Skeletal muscle satellite cell (primary cell): ENCODE data around the gene WSB1.

ENCODE experiments used
- H3K27me3 ChIP-seq: 2 replicates; pipeline ENCODE4 v1.7.0; 2013; ENCODE audit warnings: low read length; ENCODE audit not compliant: control insufficient read depth, insufficient read depth
- H3K36me3 ChIP-seq: 2 replicates; pipeline ENCODE4 v1.7.0; 2013; ENCODE audit warnings: mild to moderate bottlenecking, control low read depth, low read length; ENCODE audit not compliant: insufficient read depth
- H3K4me1 ChIP-seq: 2 replicates; pipeline ENCODE4 v1.7.0; 2013; ENCODE audit warnings: low read length; ENCODE audit not compliant: control insufficient read depth, insufficient read depth
- H3K4me2 ChIP-seq: 2 replicates; pipeline ENCODE4 v1.7.0; 2013; ENCODE audit warnings: mild to moderate bottlenecking, low read length
- H3K4me3 ChIP-seq: 2 replicates; pipeline ENCODE4 v1.7.0; 2013; ENCODE audit warnings: low read length
- H3K9ac ChIP-seq: 2 replicates; pipeline ENCODE4 v1.7.0; 2013; ENCODE audit warnings: mild to moderate bottlenecking, low read depth, low read length, moderate library complexity
- H3K9me3 ChIP-seq: replicated peaks from 2 replicates; pipeline ENCODE4 v1.7.0; 2013; ENCODE audit warnings: mild to moderate bottlenecking, control low read depth, low read length

WSB1 gene

GRCh38 chr17:27282054-27282551, 11.8 kb upstream of the WSB1 start:
- Histone ChIP-seq H3K36me3 (no peaks in the 10 kb centered on the region), H3K4me1 (no peaks in the 10 kb centered on the region), H3K9ac (no peak overlapping the region), H3K9me3 (no peaks in the 10 kb centered on the region), H3K4me3 (no peak overlapping the region), H3K4me2 (no peak overlapping the region), H3K27me3 (peaks cover 15% of the 10 kb centered on the region)

GRCh38 chr17:27283060-27283459, 10.9 kb upstream of the WSB1 start:
- Histone ChIP-seq H3K36me3 (no peaks in the 10 kb centered on the region), H3K9ac (no peak overlapping the region), H3K4me3 (no peak overlapping the region), H3K9me3 (no peaks in the 10 kb centered on the region), H3K4me2 (no peak overlapping the region), H3K27me3 (peaks cover 16% of the 10 kb centered on the region), H3K4me1 (no peaks in the 10 kb centered on the region)

DNA sequence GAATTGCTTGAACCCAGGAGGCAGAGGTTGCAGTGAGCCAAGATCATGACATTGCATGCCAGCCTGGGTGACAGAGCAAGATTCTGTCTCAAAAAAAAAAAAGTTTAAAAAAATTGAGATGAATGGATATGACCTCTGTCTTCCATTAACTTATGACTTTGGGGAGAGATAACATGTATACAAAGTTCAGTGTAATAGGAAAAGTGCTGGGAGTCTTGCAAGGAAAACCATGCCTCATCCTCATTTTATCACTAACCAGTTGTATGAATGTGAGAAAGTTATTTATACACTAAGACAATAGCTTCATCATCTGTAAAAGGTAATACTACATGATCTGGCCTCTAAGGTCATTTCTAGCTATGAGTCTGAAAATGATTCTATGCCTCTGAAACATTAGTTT, 10.2 kb upstream of the WSB1 start:
- no peaks in the 10 kb centered on the region for H3K4me1 ChIP-seq
- no peak overlapping the region for H3K4me3 ChIP-seq
- no peaks in the 10 kb centered on the region for H3K36me3 ChIP-seq
- H3K9me3 ChIP-seq: no peaks in the 10 kb centered on the region
- H3K9ac ChIP-seq: no peak overlapping the region
- H3K4me2 ChIP-seq: no peak overlapping the region
- H3K27me3 ChIP-seq: peaks cover 18% of the 10 kb centered on the region

DNA sequence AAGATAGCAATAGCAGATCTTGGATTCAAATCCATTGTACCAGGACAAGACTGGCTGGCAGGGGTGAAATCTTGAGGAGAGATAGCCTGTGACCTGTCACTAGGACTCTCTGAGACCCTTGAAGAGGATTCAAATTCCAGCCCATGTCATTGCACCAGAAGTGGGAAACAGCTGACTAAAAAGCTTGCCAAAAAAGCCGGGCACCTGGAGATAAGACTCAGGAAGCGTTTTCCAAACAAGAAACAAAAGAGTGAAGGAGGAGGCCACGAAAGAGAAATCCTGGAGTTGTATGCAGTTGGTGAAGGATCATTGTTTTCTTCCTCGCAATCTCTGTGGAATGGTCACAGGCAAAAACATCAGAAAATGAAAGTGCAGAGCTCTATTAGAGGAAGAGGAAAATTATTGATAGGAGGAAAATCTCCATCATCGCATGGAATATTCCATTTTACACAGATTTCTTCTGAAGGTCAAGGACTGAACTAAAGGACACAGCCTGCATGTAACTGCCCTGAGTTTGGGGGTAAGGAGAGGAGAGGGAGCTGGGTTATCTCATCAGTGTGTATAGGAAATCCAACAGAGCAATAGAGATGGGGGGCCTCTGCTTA, 9.0 kb upstream of the WSB1 start:
- Histone ChIP-seq H3K4me1 (no peaks in the 10 kb centered on the region), H3K4me3 (no peak overlapping the region), H3K36me3 (no peaks in the 10 kb centered on the region), H3K27me3 (peaks cover 18% of the 10 kb centered on the region), H3K9ac (no peak overlapping the region), H3K4me2 (no peak overlapping the region), H3K9me3 (no peaks in the 10 kb centered on the region)

GRCh38 chr17:27285516-27285915, 8.4 kb upstream of the WSB1 start:
- Histone ChIP-seq H3K36me3 (no peaks in the 10 kb centered on the region), H3K4me3 (no peak overlapping the region), H3K9ac (no peak overlapping the region), H3K27me3 (peaks cover 18% of the 10 kb centered on the region), H3K9me3 (no peaks in the 10 kb centered on the region), H3K4me2 (no peak overlapping the region), H3K4me1 (no peaks in the 10 kb centered on the region)

DNA sequence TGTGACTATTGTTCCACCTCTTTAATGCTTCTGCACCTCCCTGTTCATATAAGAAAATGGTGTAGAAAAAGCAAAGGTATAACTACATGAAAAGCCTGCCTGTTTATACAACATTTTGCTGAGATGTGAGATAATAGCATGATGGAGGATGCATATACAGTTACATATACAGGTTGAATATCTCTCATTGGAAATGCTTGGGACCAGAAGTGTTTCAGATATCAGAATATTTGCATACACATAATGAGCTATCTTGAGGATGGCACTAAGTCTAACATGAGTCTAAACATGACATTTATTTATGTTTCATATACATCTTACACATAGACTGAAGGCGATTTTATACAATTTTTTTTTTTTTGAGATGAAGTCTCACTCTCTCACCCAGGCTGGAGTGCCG, 5.7 kb upstream of the WSB1 start:
- Histone ChIP-seq H3K4me3 (no peak overlapping the region), H3K9ac (no peak overlapping the region), H3K9me3 (no peaks in the 10 kb centered on the region), H3K4me2 (no peak overlapping the region), H3K4me1 (peaks cover under 1% of the 10 kb centered on the region), H3K36me3 (no peaks in the 10 kb centered on the region), H3K27me3 (peaks cover 8% of the 10 kb centered on the region)

DNA sequence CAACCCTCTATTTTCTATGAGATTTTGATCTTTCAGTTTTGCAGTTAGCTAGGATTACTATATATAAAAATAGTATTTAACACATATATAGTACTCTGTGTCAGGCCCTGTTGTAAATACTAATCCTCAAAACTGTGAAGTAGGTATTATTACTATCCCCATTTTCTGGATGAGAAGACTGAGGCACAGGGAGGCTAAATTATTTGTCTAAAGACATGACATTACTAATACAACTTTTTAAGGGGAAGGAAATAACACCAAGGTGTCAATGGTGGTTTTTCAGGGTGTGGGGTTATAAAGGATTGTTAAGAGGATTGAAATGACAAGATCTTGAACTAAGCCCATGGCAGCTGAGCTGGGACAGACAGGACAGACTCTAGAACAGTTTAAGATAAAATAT, 4.1 kb upstream of the WSB1 start:
- H3K4me1 ChIP-seq: peaks cover 6% of the 10 kb centered on the region
- H3K9ac ChIP-seq: no peak overlapping the region
- H3K27me3 ChIP-seq: peaks cover 3% of the 10 kb centered on the region
- H3K4me2 ChIP-seq: no peak overlapping the region
- H3K36me3 ChIP-seq: no peaks in the 10 kb centered on the region
- no peak overlapping the region for H3K4me3 ChIP-seq
- no peaks in the 10 kb centered on the region for H3K9me3 ChIP-seq

GRCh38 chr17:27290916-27291598, 2.9 kb upstream of the WSB1 start:
- Histone ChIP-seq H3K9ac (no peak overlapping the region), H3K4me1 (peaks cover 7% of the 10 kb centered on the region), H3K9me3 (no peaks in the 10 kb centered on the region), H3K36me3 (no peaks in the 10 kb centered on the region), H3K4me2 (no peak overlapping the region), H3K27me3 (peaks cover 3% of the 10 kb centered on the region), H3K4me3 (no peak overlapping the region)

GRCh38 chr17:27293359-27293897, 486 bp upstream of the WSB1 start:
- Histone ChIP-seq H3K4me1 (peaks cover 18% of the 10 kb centered on the region), H3K9me3 (no peaks in the 10 kb centered on the region), H3K36me3 (peaks cover 5% of the 10 kb centered on the region), H3K27me3 (no peaks in the 10 kb centered on the region), H3K4me2 (peak overlapping the region; percentile 80), H3K9ac (peak overlapping the region; percentile 99), H3K4me3 (peak overlapping the region; percentile 97)

DNA sequence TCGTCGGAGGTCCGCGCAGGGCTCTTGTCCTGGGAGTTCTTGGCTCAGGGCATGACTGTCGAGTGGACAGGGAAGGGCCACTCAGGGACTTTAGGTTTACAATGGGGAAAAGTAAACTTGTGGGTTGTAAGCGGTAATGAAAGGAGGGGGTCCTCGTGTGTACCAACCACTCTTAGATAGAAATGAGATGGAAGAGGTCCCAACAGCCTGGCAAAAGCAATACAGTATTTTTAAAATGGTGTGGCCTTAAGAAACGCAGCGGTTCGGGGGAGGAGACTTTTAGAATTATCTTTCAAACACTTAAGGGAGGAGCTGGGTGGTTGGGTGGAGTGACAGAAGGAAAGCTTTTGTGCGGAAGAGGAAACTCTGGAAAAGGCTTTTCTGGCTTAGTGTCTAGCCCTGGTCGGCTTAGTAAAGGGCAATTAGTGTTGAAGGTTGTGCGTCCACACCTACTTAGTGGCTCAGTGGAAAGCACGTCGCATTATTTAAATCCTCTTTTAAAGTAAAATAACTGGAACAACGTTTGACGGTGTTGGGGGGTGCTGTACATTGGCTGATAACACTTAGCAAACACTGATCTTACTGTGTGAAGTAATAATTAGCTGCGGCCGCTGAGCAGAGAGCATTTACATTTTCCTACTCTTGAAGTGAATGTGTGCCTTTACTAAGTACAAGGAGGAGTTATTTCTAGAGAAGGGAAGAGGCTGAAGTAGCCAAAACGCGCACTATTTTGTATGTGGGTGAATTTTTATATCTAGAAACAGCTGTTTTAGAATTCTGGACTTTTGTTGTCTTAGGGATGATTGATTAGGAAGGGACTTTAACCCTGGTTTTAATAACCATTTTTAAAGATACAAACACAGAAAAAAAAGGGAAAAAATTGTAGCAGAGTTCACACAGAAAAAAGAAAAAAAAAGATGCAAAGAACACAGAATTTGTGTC, 1.0 kb downstream of the WSB1 start:
- H3K9ac ChIP-seq: peak overlapping the region; percentile 99
- no peaks in the 10 kb centered on the region for H3K27me3 ChIP-seq
- peak overlapping the region; percentile 97 for H3K4me3 ChIP-seq
- peaks cover 18% of the 10 kb centered on the region for H3K4me1 ChIP-seq
- H3K9me3 ChIP-seq: no peaks in the 10 kb centered on the region
- H3K4me2 ChIP-seq: peak overlapping the region; percentile 80
- peaks cover 5% of the 10 kb centered on the region for H3K36me3 ChIP-seq

GRCh38 chr17:27295945-27296344, 2.0 kb downstream of the WSB1 start:
- Histone ChIP-seq H3K4me1 (peaks cover 21% of the 10 kb centered on the region), H3K9ac (peak overlapping the region; percentile 99), H3K4me2 (peak overlapping the region; percentile 80)

More at GRCh38 chr17:27295945-27296344, 2.0 kb downstream of the WSB1 start:
- H3K36me3 ChIP-seq: peaks cover 5% of the 10 kb centered on the region
- no peaks in the 10 kb centered on the region for H3K9me3 ChIP-seq
- peak overlapping the region; percentile 97 for H3K4me3 ChIP-seq
- no peaks in the 10 kb centered on the region for H3K27me3 ChIP-seq
